K562 (cell line): Measurements from ENCODE around the gene PPP4R4. TPM values are rescaled to one million over a fixed set of nuclear protein-coding genes. Genes with fewer than 3 reads are reported as not detected.

ENCODE experiments used
- ATAC-seq: fragments of 200-7000 bp; cut with Tn5 transposase; 3 replicates; pipeline ENCODE4 v1.9.1; 2020; ENCODE audit warnings: moderate library complexity
- BruUV-seq: library from RNA; stranded (reverse); fragments of 400-500 nt; replicated peaks from 2 replicates; lab custom pipeline; 2021; lab: Mats Ljungman, UMichigan
- CTCF ChIA-PET: fragments of 300-600 bp; formaldehyde crosslinking; extraction: SDS; loops from one replicate; lab custom pipeline; 2021; ENCODE audit warnings: low intra/inter-chr PET ratio; lab: Yijun Ruan, JAX
- POLR2A ChIA-PET: fragments of 300-600, 350-650 bp; sonication (Branson Sonifier 250); formaldehyde crosslinking; extraction: SDS; loops from one replicate; lab custom pipeline; 2021; ENCODE audit warnings: antibody characterized with exemption, inconsistent platforms; lab: Yijun Ruan, JAX
- DNase-seq, 4 experiments: peaks; one replicate each; pipeline versions ENCODE4 v3.0.0 to v3.0.0-alpha.2; 2011 to 2018; ENCODE audit warnings: low spot score in 3 of 4, mixed read lengths in 3 of 4; ENCODE audit errors: extremely low read depth in 1 of 4
- FAIRE-seq: peaks from 2 replicates; lab custom pipeline; 2011; peaks lifted over from hg19 to GRCh38; lab: Jason Lieb, UNC
- H2AFZ ChIP-seq: 2 replicates; pipeline ENCODE4 v1.6.0; 2011; ENCODE audit warnings: low read depth, low read length, control low read depth, inconsistent platforms
- H3K27ac ChIP-seq: fragments of 200-600 bp; 3 replicates; pipeline ENCODE4 v1.8.0; 2011; ENCODE audit warnings: low read depth, mild to moderate bottlenecking, control low read depth, inconsistent platforms, low read length, moderate library complexity, mixed read lengths; ENCODE audit errors: extremely low read depth
- H3K27me3 ChIP-seq, 2 experiments: fragments of 300-600 bp in 1 of 2; 2 replicates in 1 of 2; 3 replicates in 1 of 2; pipeline versions ENCODE4 v1.6.0 to v1.8.0; 2011; ENCODE audit warnings: inconsistent platforms in 2 of 2, low read length in 2 of 2, mild to moderate bottlenecking in 1 of 2, mixed read lengths in 1 of 2, moderate library complexity in 1 of 2; ENCODE audit not compliant: control insufficient read depth in 2 of 2, insufficient read depth in 2 of 2
- H3K36me3 ChIP-seq: fragments of 300-600 bp; 3 replicates; pipeline ENCODE4 v1.8.0; 2011; ENCODE audit warnings: mild to moderate bottlenecking, low read length, inconsistent platforms; ENCODE audit not compliant: control insufficient read depth, insufficient read depth
- H3K4me1 ChIP-seq, 2 experiments: fragments of 200-600 bp in 1 of 2; replicated peaks in 1 of 2; 2 replicates in 1 of 2; 3 replicates in 1 of 2; pipeline versions ENCODE4 v1.5.1 to v1.8.0; 2011; ENCODE audit warnings: inconsistent platforms in 2 of 2, low read length in 2 of 2, mild to moderate bottlenecking in 1 of 2, mixed read lengths in 1 of 2, moderate library complexity in 1 of 2; ENCODE audit not compliant: control insufficient read depth in 2 of 2, insufficient read depth in 2 of 2
- H3K4me2 ChIP-seq: 2 replicates; pipeline ENCODE4 v1.6.1; 2011; ENCODE audit warnings: low read length, control low read depth, inconsistent platforms, mixed read lengths; ENCODE audit not compliant: insufficient read depth
- H3K4me3 ChIP-seq: fragments of 200-600 bp; sonication (generic), shearing (Covaris generic); 2 replicates; pipeline ENCODE4 v1.5.1; 2016; ENCODE audit warnings: control low read depth, inconsistent platforms
- H3K79me2 ChIP-seq: fragments of 200-600 bp; 3 replicates; pipeline ENCODE4 v1.8.0; 2011; ENCODE audit warnings: low read length, inconsistent platforms; ENCODE audit not compliant: control insufficient read depth, insufficient read depth
- H3K9ac ChIP-seq, 2 experiments: 2 replicates each; pipeline versions ENCODE4 v1.6.0 to v1.6.1; 2011; ENCODE audit warnings: low read depth in 2 of 2, low read length in 2 of 2, control low read depth in 1 of 2, inconsistent platforms in 1 of 2, mild to moderate bottlenecking in 1 of 2, mixed read lengths in 1 of 2; ENCODE audit not compliant: insufficient read depth in 1 of 2
- H3K9me1 ChIP-seq: one replicate; pipeline ENCODE4 v1.6.0; 2011; ENCODE audit warnings: inconsistent platforms, mild to moderate bottlenecking, low read length, moderate library complexity; ENCODE audit not compliant: control insufficient read depth, insufficient read depth
- H3K9me3 ChIP-seq: replicated peaks from 2 replicates; pipeline ENCODE4 v1.5.1; 2011; ENCODE audit warnings: low read depth, low read length, inconsistent platforms; ENCODE audit not compliant: control insufficient read depth, insufficient read depth
- H4K20me1 ChIP-seq: replicated peaks from 2 replicates; pipeline ENCODE4 v1.6.1; 2011; ENCODE audit warnings: low read length, inconsistent platforms, mixed read lengths; ENCODE audit not compliant: control insufficient read depth, insufficient read depth
- EP300 ChIP-seq: IDR thresholded peaks from 2 replicates; pipeline ENCODE4 v1.6.1; 2012; ENCODE audit warnings: low read length, improper control_type of control experiment
- ESRRA ChIP-seq: fragments of 450-650 bp; IDR thresholded peaks from 2 replicates; pipeline ENCODE4 v1.6.1; 2014; ENCODE audit warnings: low read depth, mild to moderate bottlenecking, moderate library complexity, borderline replicate concordance
- HMG20A ChIP-seq: fragments of 450-650 bp; formaldehyde crosslinking; conservative IDR thresholded peaks from 2 replicates; pipeline ENCODE4 v1.4.0; 2020; ENCODE audit warnings: mild to moderate bottlenecking, mixed read lengths
- L3MBTL2 ChIP-seq: fragments of 450-650 bp; IDR thresholded peaks from 2 replicates; pipeline ENCODE4 v1.6.1; 2016; ENCODE audit warnings: mild to moderate bottlenecking, moderate library complexity
- TRIM28 ChIP-seq: fragments of 450-650 bp; IDR thresholded peaks from 2 replicates; pipeline ENCODE4 v1.6.1; 2017
- ZHX1 ChIP-seq: fragments of 150-350 bp; conservative IDR thresholded peaks from 2 replicates; pipeline ENCODE4 v1.6.1; 2014; ENCODE audit warnings: low read length
- WGBS: fragments of 100-300 bp; shearing (Covaris generic); methylation state at CpG from one replicate; pipeline ENCODE4 v1.1.6; 2016; ENCODE audit warnings: low coverage, mixed read lengths; ENCODE audit not compliant: insufficient coverage; ENCODE audit errors: missing lambda C conversion rate; 5-methylcytosine and 5-hydroxymethylcytosine counted together
- in situ Hi-C: fragments of 300-500 bp; cut with MboI; formaldehyde crosslinking; loops from 4 replicates; pipeline ENCODE4 v1.15.0; 2018; ENCODE audit warnings: inconsistent platforms, mixed read lengths
- intact Hi-C: fragments of 100-400 bp; cut with micrococcal nuclease; formaldehyde crosslinking; loops from 2 replicates; pipeline ENCODE4 v1.14.2; 2022
- polyA plus RNA-seq, 8 experiments: library from polyadenylated mRNA; depleted of rRNA in 4 of 8; stranded (reverse) in 5 of 8; unstranded in 3 of 8; fragments of >200 nt; fragmentation: Nextera tagmentation in 2 of 8; fragmentation: Illumina TruSeq in 1 of 8; extraction: Ambion mirVana in 2 of 8; extraction: Trizol in 1 of 8; gene quantifications; 2 replicates each; pipeline versions ENCODE4 v1.2.1 to v1.2.3, GENCODE V29; 2011 to 2014; ENCODE audit warnings: inconsistent platforms in 1 of 8, missing spikeins in 1 of 8
- total RNA-seq, 7 experiments: library from RNA; depleted of rRNA in 6 of 7; stranded (reverse); fragments of >200 nt in 6 of 7; fragmentation: Illumina TruSeq in 2 of 7; extraction: Trizol in 2 of 7; gene quantifications; 2 replicates each; pipeline versions ENCODE4 v1.2.1 to v1.2.3, GENCODE V29; 2011 to 2021; ENCODE audit warnings: low replicate concordance in 1 of 7

The PPP4R4 gene
- total and polyA plus RNA-seq, 9 of the 15 experiments (the other 6 are each of a cell fraction or from before 2014, with no cell fraction given): 0.11 to 0.26 TPM; not detected in 7

- no peaks in the 10 kb centered on the region for H3K4me1 ChIP-seq
- intact Hi-C loops (no loop called here), in situ Hi-C loops (no loop called here)
- H3K27ac ChIP-seq: no peak overlapping the region
- no peak overlapping the region for H3K4me2 ChIP-seq
- no peaks in the 10 kb centered on the region for H3K9me1 ChIP-seq
- no peak overlapping the region for H2AFZ ChIP-seq
- no peaks in the 10 kb centered on the region for H3K79me2 ChIP-seq
- no peaks in the 10 kb centered on the region for H4K20me1 ChIP-seq
- no peaks in the 10 kb centered on the region for H3K9me3 ChIP-seq
- ATAC-seq (no peak), FAIRE-seq (no peak), DNase-seq (no peak)
- no peak overlapping the region for H3K4me3 ChIP-seq
- no peaks in the 10 kb centered on the region for H3K36me3 ChIP-seq
- no peaks in the 10 kb centered on the region for H3K27me3 ChIP-seq
- POLR2A ChIA-PET: no interaction called here
- TF ChIP-seq ESRRA: peak; percentile 68
- TF ChIP-seq EP300: no peak
- 0% methylated on average over 5 of the region's 5 CpGs for WGBS
- no peak overlapping the region for H3K9ac ChIP-seq
- CTCF ChIA-PET: no interaction called here
- BruUV-seq: no TSS peak
Measured at GRCh38 chr14:94321421-94322271, 147.5 kb downstream of the PPP4R4 start.

GRCh38 chr14:94322648-94323570, 148.8 kb downstream of the PPP4R4 start, which contains the start of gene SERPINA6:
Gene SERPINA6 (minus strand): TSS chr14:94323336. CDS start chr14:94314648, 8,688 bp downstream.
- FAIRE-seq: no peak
- H3K27ac ChIP-seq: no peak within 1 kb of the TSS
- H3K27me3 ChIP-seq: no peaks in the 10 kb centered on the region
- no peaks in the 10 kb centered on the region for H3K9me1 ChIP-seq
- no peaks in the 10 kb centered on the region for H3K36me3 ChIP-seq
- no peak for ATAC-seq
- H3K79me2 ChIP-seq: no peaks in the 10 kb centered on the region
- in situ Hi-C loops (no loop called here), intact Hi-C loops (no loop called here)
- no peaks in the 10 kb centered on the region for H4K20me1 ChIP-seq
- no peak within 1 kb of the TSS for H2AFZ ChIP-seq
- H3K4me2 ChIP-seq: no peak within 1 kb of the TSS
- no peak within 1 kb of the TSS for H3K4me3 ChIP-seq
- no peaks in the 10 kb centered on the region for H3K4me1 ChIP-seq
- 2% methylated on average over 15 of the region's 15 CpGs for WGBS
- no peak within 1 kb of the TSS for H3K9ac ChIP-seq
- ChIA-PET CTCF (no interaction called here), POLR2A (no interaction called here)
- no TSS peak for BruUV-seq
- no peak for DNase-seq
- TF ChIP-seq TRIM28: no peak
- no peak for TF ChIP-seq HMG20A (CRISPR knock-in tag)
- no peak for TF ChIP-seq L3MBTL2
- TF ChIP-seq ZHX1: no peak
- no peaks in the 10 kb centered on the region for H3K9me3 ChIP-seq
